H1 (cell line): Measurements from ENCODE around the gene ZNF212. TPM values are rescaled to one million over a fixed set of nuclear protein-coding genes. Genes with fewer than 3 reads are reported as not detected.

Experiments used
- CBX5 ChIP-seq: fragments of 300-800, 300-1000 bp; sonication (generic); IDR thresholded peaks from 2 replicates; pipeline ENCODE4 v1.7.1; 2016; ENCODE audit warnings: antibody characterized with exemption, low read length, low read depth
- MAFK ChIP-seq: IDR thresholded peaks from 2 replicates; pipeline ENCODE4 v1.6.1; 2012; ENCODE audit warnings: low read depth, mild to moderate bottlenecking, improper control_type of control experiment, low read length
- SRF ChIP-seq: IDR thresholded peaks from 2 replicates; pipeline ENCODE4 v1.6.1; 2011; ENCODE audit warnings: mild to moderate bottlenecking, low read depth, low read length, moderate library complexity
- polyA plus RNA-seq, 7 experiments: library from polyadenylated mRNA; depleted of rRNA in 3 of 7; stranded (reverse) in 5 of 7; unstranded in 2 of 7; fragments of >200 nt in 5 of 7; fragments of 200-250 nt in 2 of 7; gene quantifications; 1 replicate in 5 of 7; 2 replicates in 1 of 7; 4 replicates in 1 of 7; pipeline versions ENCODE4 v1.2.1 to v1.2.3, GENCODE V29; 2011 to 2013; ENCODE audit warnings: missing spikeins in 2 of 7, mixed read lengths in 2 of 7
- total RNA-seq: library from RNA; stranded (reverse); fragmentation: NEBNext Ultra II Directional; extraction: Animal tissue kit (Norgen Biotek cat#: 25700); gene quantifications from 2 replicates; pipeline ENCODE4 v1.2.1, GENCODE V29; 2021

Gene ZNF212
- total and polyA plus RNA-seq, 2 of the 8 experiments (the other 6 are each of a cell fraction or from before 2014, with no cell fraction given), result 6.7 to 19.3 TPM

- no peak for TF ChIP-seq SRF
- TF ChIP-seq CBX5, result no peak
- TF ChIP-seq MAFK, result no peak
- TF ChIP-seq, all 59 proteins: peak for 0
These were observed 56.9 kb downstream of the ZNF212 start (continued) for GRCh38 chr7:149296368-149296767.
